Smooth muscle cell (in vitro differentiated cells): ENCODE results near the gene HSPA4L. TPM values are rescaled to one million over a fixed set of nuclear protein-coding genes. Genes with fewer than 3 reads are reported as not detected.

Source experiments
- DNase-seq: peaks from one replicate; lab custom pipeline; 2025; ENCODE audit not compliant: unreplicated experiment; lab: John Stamatoyannopoulos, UW
- H2AFZ ChIP-seq: fragments of 200-600 bp; sonication (generic); 2 replicates; pipeline ENCODE4 v1.6.0; 2016; ENCODE audit warnings: antibody characterized with exemption, low read depth, mild to moderate bottlenecking
- H3F3A ChIP-seq: fragments of 200-600 bp; sonication (generic); 2 replicates; pipeline ENCODE4 v1.6.0; 2017; ENCODE audit warnings: antibody characterized with exemption, low read depth
- H3K27ac ChIP-seq: fragments of 200-600 bp; sonication (generic); 2 replicates; pipeline ENCODE4 v1.5.1; 2016; ENCODE audit warnings: low read depth, mild to moderate bottlenecking
- H3K27me3 ChIP-seq: fragments of 200-600 bp; sonication (generic); 2 replicates; pipeline ENCODE4 v1.6.1; 2016; ENCODE audit warnings: low read depth, mild to moderate bottlenecking
- H3K36me3 ChIP-seq: fragments of 200-600 bp; sonication (generic); 2 replicates; pipeline ENCODE4 v1.5.1; 2016; ENCODE audit warnings: low read depth
- H3K4me1 ChIP-seq: fragments of 200-600 bp; sonication (generic); 2 replicates; pipeline ENCODE4 v1.5.1; 2016; ENCODE audit warnings: low read depth
- H3K4me2 ChIP-seq: fragments of 200-600 bp; sonication (generic); 2 replicates; pipeline ENCODE4 v1.6.0; 2016; ENCODE audit warnings: mild to moderate bottlenecking
- H3K4me3 ChIP-seq: fragments of 200-600 bp; sonication (generic); 2 replicates; pipeline ENCODE4 v1.5.1; 2016; ENCODE audit warnings: mild to moderate bottlenecking
- H3K79me2 ChIP-seq: fragments of 200-600 bp; sonication (generic); 2 replicates; pipeline ENCODE4 v1.6.0; 2016; ENCODE audit warnings: low read depth, mild to moderate bottlenecking
- H3K9ac ChIP-seq: fragments of 200-600 bp; sonication (generic); 2 replicates; pipeline ENCODE4 v1.6.0; 2016; ENCODE audit warnings: low read depth
- H3K9me3 ChIP-seq: fragments of 200-600 bp; sonication (generic); replicated peaks from 2 replicates; pipeline ENCODE4 v1.5.1; 2016; ENCODE audit warnings: low read depth
- H4K20me1 ChIP-seq: fragments of 200-600 bp; sonication (generic); 2 replicates; pipeline ENCODE4 v1.6.0; 2016; ENCODE audit warnings: low read depth
- CTCF ChIP-seq: fragments of 200-600 bp; sonication (generic); IDR thresholded peaks from 2 replicates; pipeline ENCODE4 v1.5.1; 2017; ENCODE audit warnings: borderline replicate concordance, mild to moderate bottlenecking, antibody characterized with exemption; ENCODE audit not compliant: insufficient read depth, poor library complexity, severe bottlenecking
- WGBS: methylation state at CpG from one replicate; pipeline ENCODE4 v1.1.7; 2016; ENCODE audit warnings: low lambda C conversion rate; 5-methylcytosine and 5-hydroxymethylcytosine counted together
- polyA plus RNA-seq: library from polyadenylated mRNA; unstranded; fragments of >200 nt; fragmentation: Nextera tagmentation; extraction: Ambion mirVana; gene quantifications from 2 replicates; pipeline ENCODE4 v1.2.1, GENCODE V29; 2016
- total RNA-seq: library from RNA; depleted of rRNA; stranded (reverse); fragments of >200 nt; gene quantifications from 2 replicates; pipeline ENCODE4 v1.2.3, GENCODE V29; 2014

Gene HSPA4L
- total and polyA plus RNA-seq, 2 experiments from 2014 or later, result 0.95 to 5.0 TPM

GRCh38 chr4:127756906-127757305, 25.2 kb upstream of the HSPA4L start:
- H3F3A ChIP-seq, result no peaks in the 10 kb centered on the region
- H3K4me1 ChIP-seq, result no peaks in the 10 kb centered on the region
- H3K9ac ChIP-seq, result no peak overlapping the region
- H3K79me2 ChIP-seq, result no peaks in the 10 kb centered on the region
- no peak for TF ChIP-seq CTCF
- no peak for DNase-seq
- H3K36me3 ChIP-seq, result no peaks in the 10 kb centered on the region
- H4K20me1 ChIP-seq, result no peaks in the 10 kb centered on the region
- H2AFZ ChIP-seq, result no peak overlapping the region
- no peak overlapping the region for H3K27ac ChIP-seq
- H3K4me2 ChIP-seq, result no peak overlapping the region
- 83% methylated on average over 2 of the region's 2 CpGs for WGBS
- no peaks in the 10 kb centered on the region for H3K9me3 ChIP-seq
- H3K4me3 ChIP-seq, result no peak overlapping the region
- H3K27me3 ChIP-seq, result no peaks in the 10 kb centered on the region

GRCh38 chr4:127759228-127759820, 22.8 kb upstream of the HSPA4L start:
- no peak for TF ChIP-seq CTCF
- no peaks in the 10 kb centered on the region for H4K20me1 ChIP-seq
- H3K36me3 ChIP-seq, result no peaks in the 10 kb centered on the region
- H3K4me3 ChIP-seq, result no peak overlapping the region
- H3K4me2 ChIP-seq, result no peak overlapping the region
- H3K9ac ChIP-seq, result no peak overlapping the region
- DNase-seq, result no peak
- no peaks in the 10 kb centered on the region for H3K9me3 ChIP-seq
- H3K27me3 ChIP-seq, result no peaks in the 10 kb centered on the region
- H3K4me1 ChIP-seq, result no peaks in the 10 kb centered on the region
- whole genome bisulfite sequencing, result 98% methylated on average over 2 of the region's 2 CpGs
- no peaks in the 10 kb centered on the region for H3F3A ChIP-seq
- H2AFZ ChIP-seq, result no peak overlapping the region
- H3K27ac ChIP-seq, result no peak overlapping the region
- H3K79me2 ChIP-seq, result no peaks in the 10 kb centered on the region

GRCh38 chr4:127759893-127760292, 22.2 kb upstream of the HSPA4L start:
- Histone ChIP-seq H3K27ac (no peak overlapping the region), H3F3A (no peaks in the 10 kb centered on the region), H4K20me1 (no peaks in the 10 kb centered on the region), H2AFZ (no peak overlapping the region), H3K9ac (no peak overlapping the region), H3K27me3 (no peaks in the 10 kb centered on the region), H3K4me3 (no peak overlapping the region), H3K79me2 (no peaks in the 10 kb centered on the region), H3K4me1 (no peaks in the 10 kb centered on the region), H3K9me3 (no peaks in the 10 kb centered on the region), H3K36me3 (no peaks in the 10 kb centered on the region), H3K4me2 (no peak overlapping the region)
- WGBS, result 82% methylated on average over 3 of the region's 3 CpGs
- no peak for TF ChIP-seq CTCF
- no peak for DNase-seq
